Liver (tissue), 3 donors: ENCODE data around the gene NSUN5.

Experiments
- ATF3 ChIP-seq: IDR thresholded peaks from 2 replicates; pipeline ENCODE4 v1.6.1; 2016; ENCODE audit warnings: antibody characterized with exemption
- CTCF ChIP-seq: fragments of 150-350 bp; IDR thresholded peaks from 2 replicates; pipeline ENCODE4 v1.5.1; 2017; ENCODE audit warnings: improper control_type of control experiment, low read depth, low read length; ENCODE audit not compliant: missing input control
- EGR1 ChIP-seq, 2 donors: IDR thresholded peaks; 2 replicates each; pipeline ENCODE4 v1.6.1; 2016 to 2018; ENCODE audit warnings: antibody characterized with exemption in 2 of 2, low read depth in 2 of 2
- FOXA1 ChIP-seq: IDR thresholded peaks from 2 replicates; pipeline ENCODE4 v1.6.1; 2016; ENCODE audit warnings: antibody characterized with exemption
- GABPA ChIP-seq, 2 donors: IDR thresholded peaks in 1 of 2; conservative IDR thresholded peaks in 1 of 2; 2 replicates each; pipeline ENCODE4 v1.6.1; 2016; ENCODE audit warnings: antibody characterized with exemption in 2 of 2, mild to moderate bottlenecking in 1 of 2, moderate library complexity in 1 of 2
- JUND ChIP-seq, 2 donors: IDR thresholded peaks; 2 replicates each; pipeline ENCODE4 v1.6.1; 2016; ENCODE audit warnings: antibody characterized with exemption in 2 of 2
- MAX ChIP-seq: IDR thresholded peaks from 2 replicates; pipeline ENCODE4 v1.6.1; 2016; ENCODE audit warnings: antibody characterized with exemption
- RAD21 ChIP-seq, 2 donors: IDR thresholded peaks; 2 replicates each; pipeline ENCODE4 v1.6.1; 2016; ENCODE audit warnings: antibody characterized with exemption in 2 of 2, mild to moderate bottlenecking in 2 of 2
- REST ChIP-seq: IDR thresholded peaks from 2 replicates; pipeline ENCODE4 v1.6.1; 2016; ENCODE audit warnings: antibody characterized with exemption, mild to moderate bottlenecking
- SP1 ChIP-seq: IDR thresholded peaks from 2 replicates; pipeline ENCODE4 v1.6.1; 2018; ENCODE audit warnings: antibody characterized with exemption, mild to moderate bottlenecking
- TAF1 ChIP-seq: conservative IDR thresholded peaks from 2 replicates; pipeline ENCODE4 v1.6.1; 2016; ENCODE audit warnings: antibody characterized with exemption, mild to moderate bottlenecking
- YY1 ChIP-seq: IDR thresholded peaks from 2 replicates; pipeline ENCODE4 v1.6.1; 2016; ENCODE audit warnings: antibody characterized with exemption, mild to moderate bottlenecking
- donor health status: healthy.
- donor health status: healthy.

GRCh38 chr7:73354196-73354595, 45.6 kb upstream of the NSUN5 start:
- TF ChIP-seq CTCF = no peak
- no peak for TF ChIP-seq MAX
- TF ChIP-seq RAD21 (IDR thresholded peaks at IDR 0.05) = no peak
- TF ChIP-seq ATF3 = no peak
- TF ChIP-seq YY1 = no peak
- TF ChIP-seq TAF1 = no peak
- no peak for TF ChIP-seq JUND (IDR thresholded peaks at IDR 0.05)
- TF ChIP-seq FOXA1 = no peak
- no peak for TF ChIP-seq EGR1 (IDR thresholded peaks at IDR 0.05; ENCODE audit: low read depth in 2 of 2)
- TF ChIP-seq SP1 = no peak
- TF ChIP-seq GABPA (IDR thresholded peaks at IDR 0.05 in 1 of 2, conservative IDR thresholded peaks at IDR 0.05 in 1 of 2) = no peak
- no peak for TF ChIP-seq REST
